ENCODE data around the gene PET100. TPM values are rescaled to one million over a fixed set of nuclear protein-coding genes. Genes with fewer than 3 reads are reported as not detected.

PET100 gene
- polyA plus RNA-seq, 2 of the 4 experiments (the other 2 are of a cell fraction) = 48.6 to 99.3 TPM

DNA sequence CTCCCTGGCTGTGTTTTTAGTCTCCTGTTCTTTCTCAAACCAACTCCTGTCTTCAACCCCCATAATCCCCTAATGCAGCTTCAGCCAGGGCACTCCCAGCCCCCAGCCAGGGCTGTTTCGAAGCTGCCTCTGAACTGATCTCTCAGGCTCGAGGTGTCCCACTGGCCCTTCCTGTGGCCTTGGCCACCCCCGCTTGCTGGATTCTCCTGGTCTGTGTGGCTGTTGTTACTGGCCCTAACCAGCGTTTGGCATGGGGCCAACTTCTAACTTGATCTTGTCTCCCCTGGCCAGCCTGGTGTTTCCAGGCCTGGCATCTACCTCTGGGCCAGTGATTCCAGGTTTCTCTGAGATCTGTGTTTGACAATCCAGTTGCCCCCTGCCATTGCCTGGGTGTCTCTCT, 11.2 kb upstream of the PET100 start:
- ChIA-PET POLR2A (no interaction called here), CTCF (interaction anchor here (1.5 kb wide), 1 partner anchor 50 kb away, joined by 3 read pairs; no protein-coding TSS in a partner anchor)
- 67% methylated on average over 4 of the region's 4 CpGs for WGBS (ENCODE audit: missing lambda C conversion rate)
- Histone ChIP-seq H3K4me2 (no peak overlapping the region), H3K27ac (no peak overlapping the region), H3K9me3 (no peaks in the 10 kb centered on the region), H3K4me3 (no peak overlapping the region), H3K4me1 (no peaks in the 10 kb centered on the region)
- FAIRE-seq (no peak), ATAC-seq (no peak; a peak in 2 of 6 replicates), DNase-seq (ENCODE audit: low read depth in 1 of 2, low spot score in 1 of 2) (peak in 1 of 2 experiments; percentile 21)
- TF ChIP-seq TFCP2L1 (CRISPR knock-in tag; IDR thresholded peaks at IDR 0.05) = no peak
- no peak for TF ChIP-seq CBX2 (IDR thresholded peaks at IDR 0.05; ENCODE audit: borderline replicate concordance, low read depth)
- TF ChIP-seq HOXB13 (CRISPR knock-in tag; IDR thresholded peaks at IDR 0.05; ENCODE audit: low read depth) = no peak
- TF ChIP-seq CEBPB (IDR thresholded peaks at IDR 0.05) = no peak
- TF ChIP-seq ZNF302 (CRISPR knock-in tag; IDR thresholded peaks at IDR 0.05) = no peak
- TF ChIP-seq NFE2L2 (conservative IDR thresholded peaks at IDR 0.05; ENCODE audit: low read length) = no peak
- TF ChIP-seq SREBF2 (IDR thresholded peaks at IDR 0.05) = no peak
- no peak for TF ChIP-seq HDAC2 (IDR thresholded peaks at IDR 0.05)
- TF ChIP-seq, protein P1, sequence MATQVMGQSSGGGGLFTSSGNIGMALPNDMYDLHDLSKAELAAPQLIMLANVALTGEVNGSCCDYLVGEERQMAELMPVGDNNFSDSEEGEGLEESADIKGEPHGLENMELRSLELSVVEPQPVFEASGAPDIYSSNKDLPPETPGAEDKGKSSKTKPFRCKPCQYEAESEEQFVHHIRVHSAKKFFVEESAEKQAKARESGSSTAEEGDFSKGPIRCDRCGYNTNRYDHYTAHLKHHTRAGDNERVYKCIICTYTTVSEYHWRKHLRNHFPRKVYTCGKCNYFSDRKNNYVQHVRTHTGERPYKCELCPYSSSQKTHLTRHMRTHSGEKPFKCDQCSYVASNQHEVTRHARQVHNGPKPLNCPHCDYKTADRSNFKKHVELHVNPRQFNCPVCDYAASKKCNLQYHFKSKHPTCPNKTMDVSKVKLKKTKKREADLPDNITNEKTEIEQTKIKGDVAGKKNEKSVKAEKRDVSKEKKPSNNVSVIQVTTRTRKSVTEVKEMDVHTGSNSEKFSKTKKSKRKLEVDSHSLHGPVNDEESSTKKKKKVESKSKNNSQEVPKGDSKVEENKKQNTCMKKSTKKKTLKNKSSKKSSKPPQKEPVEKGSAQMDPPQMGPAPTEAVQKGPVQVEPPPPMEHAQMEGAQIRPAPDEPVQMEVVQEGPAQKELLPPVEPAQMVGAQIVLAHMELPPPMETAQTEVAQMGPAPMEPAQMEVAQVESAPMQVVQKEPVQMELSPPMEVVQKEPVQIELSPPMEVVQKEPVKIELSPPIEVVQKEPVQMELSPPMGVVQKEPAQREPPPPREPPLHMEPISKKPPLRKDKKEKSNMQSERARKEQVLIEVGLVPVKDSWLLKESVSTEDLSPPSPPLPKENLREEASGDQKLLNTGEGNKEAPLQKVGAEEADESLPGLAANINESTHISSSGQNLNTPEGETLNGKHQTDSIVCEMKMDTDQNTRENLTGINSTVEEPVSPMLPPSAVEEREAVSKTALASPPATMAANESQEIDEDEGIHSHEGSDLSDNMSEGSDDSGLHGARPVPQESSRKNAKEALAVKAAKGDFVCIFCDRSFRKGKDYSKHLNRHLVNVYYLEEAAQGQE (IDR thresholded peaks at IDR 0.05) = no peak
- TF ChIP-seq EHF (CRISPR knock-in tag; IDR thresholded peaks at IDR 0.05) = no peak
- no peak for TF ChIP-seq MYC (IDR thresholded peaks at IDR 0.05; ENCODE audit: borderline replicate concordance, low read length)
- no peak for TF ChIP-seq JUNB (IDR thresholded peaks at IDR 0.05)

DNA sequence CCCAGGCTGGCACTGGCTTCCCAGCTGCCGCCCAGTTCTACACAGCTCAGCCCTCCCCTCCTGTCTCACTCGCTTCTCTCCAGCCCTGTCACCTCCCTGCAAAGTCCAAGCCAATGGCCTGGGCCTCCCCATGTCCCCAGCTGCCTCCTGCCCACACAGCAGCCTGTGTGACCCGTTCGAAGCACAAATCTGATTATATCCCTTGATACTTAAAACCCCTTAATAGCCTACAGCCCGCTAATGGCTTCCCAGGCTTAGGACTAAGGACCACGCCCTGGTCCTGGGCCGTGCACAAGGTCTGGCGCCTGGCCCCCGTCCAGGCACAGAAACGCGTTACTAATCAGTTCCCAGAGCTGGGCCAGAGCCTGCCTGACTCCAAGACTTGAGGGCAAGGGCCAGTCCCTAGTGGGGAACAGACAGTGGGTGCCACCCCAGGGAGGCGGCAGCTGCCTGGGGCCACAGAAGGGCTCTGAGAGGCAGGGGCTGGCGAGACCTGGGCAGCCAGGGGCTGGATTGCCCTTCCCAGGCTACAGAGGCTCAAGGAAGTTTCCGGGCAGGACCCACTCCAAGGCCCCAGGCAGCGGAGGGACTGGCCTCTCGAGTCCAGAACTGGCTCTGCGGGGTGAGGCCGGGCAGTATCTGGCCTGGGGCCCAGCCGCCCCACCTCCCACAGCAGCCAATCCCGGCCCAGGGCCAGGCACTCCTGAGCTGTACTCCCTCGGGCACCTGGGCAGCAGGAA, 10.7 kb upstream of the PET100 start:
- no peak; a peak in 1 of 6 replicates for ATAC-seq
- no peak for FAIRE-seq
- Histone ChIP-seq H3K4me2 (no peak overlapping the region), H3K27ac (no peak overlapping the region), H3K4me1 (no peaks in the 10 kb centered on the region), H3K4me3 (no peak overlapping the region), H3K9me3 (no peaks in the 10 kb centered on the region)
- ChIA-PET CTCF (interaction anchor here (1.5 kb wide), 1 partner anchor 51 kb away, joined by 3 read pairs; no protein-coding TSS in a partner anchor), POLR2A (interaction anchor here (1.0 kb wide), 1 partner anchor 11 kb away, joined by 3 read pairs; the partner anchor contains the start of genes PET100 and XAB2)
- TF ChIP-seq, protein P2, sequence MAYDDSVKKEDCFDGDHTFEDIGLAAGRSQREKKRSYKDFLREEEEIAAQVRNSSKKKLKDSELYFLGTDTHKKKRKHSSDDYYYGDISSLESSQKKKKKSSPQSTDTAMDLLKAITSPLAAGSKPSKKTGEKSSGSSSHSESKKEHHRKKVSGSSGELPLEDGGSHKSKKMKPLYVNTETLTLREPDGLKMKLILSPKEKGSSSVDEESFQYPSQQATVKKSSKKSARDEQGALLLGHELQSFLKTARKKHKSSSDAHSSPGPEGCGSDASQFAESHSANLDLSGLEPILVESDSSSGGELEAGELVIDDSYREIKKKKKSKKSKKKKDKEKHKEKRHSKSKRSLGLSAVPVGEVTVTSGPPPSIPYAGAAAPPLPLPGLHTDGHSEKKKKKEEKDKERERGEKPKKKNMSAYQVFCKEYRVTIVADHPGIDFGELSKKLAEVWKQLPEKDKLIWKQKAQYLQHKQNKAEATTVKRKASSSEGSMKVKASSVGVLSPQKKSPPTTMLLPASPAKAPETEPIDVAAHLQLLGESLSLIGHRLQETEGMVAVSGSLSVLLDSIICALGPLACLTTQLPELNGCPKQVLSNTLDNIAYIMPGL (CRISPR knock-in tag; IDR thresholded peaks at IDR 0.05; ENCODE audit: borderline replicate concordance) = no peak
- no peak for DNase-seq (ENCODE audit: low read depth in 1 of 2, low spot score in 1 of 2)
- WGBS (ENCODE audit: missing lambda C conversion rate) = 92% methylated on average over 13 of the region's 21 CpGs

DNA sequence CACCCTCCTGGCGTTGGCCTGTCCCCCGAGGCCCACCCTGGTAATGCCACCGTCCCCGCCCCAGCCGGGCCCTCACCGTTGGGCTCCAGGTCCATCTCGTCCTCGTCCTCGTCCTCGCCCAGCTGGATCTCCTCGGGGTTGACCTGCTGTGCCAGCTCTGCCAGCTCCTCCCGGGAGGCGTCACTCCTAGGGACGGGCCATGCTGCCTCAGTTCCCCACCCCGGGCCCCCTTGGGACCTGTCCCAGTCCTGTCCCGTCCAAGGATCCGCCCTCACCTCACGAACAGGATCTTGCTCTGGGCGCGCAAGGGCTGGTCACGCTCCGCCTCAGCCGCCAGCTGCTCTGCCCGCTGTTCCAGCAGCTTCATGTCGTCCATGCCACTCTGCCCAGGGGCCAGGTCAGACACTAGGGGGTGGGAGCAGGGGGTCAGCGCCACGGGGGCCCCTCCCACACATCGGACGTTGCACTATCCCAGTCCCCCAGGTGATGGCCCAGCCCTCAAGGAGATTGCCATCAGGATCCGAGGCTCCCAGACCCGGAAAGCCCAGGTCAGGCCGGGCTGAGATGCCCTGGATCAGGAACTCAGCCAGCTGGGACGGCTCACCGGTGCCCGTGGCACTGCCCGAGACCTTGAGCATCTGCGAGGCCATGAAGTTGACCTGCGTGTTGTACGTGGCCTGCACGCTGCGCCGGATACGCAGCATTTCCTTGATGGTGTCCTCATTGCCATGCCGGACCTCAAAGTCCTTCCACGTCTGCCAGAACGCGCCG, 9.7 kb upstream of the PET100 start:
- no peak overlapping the region for H3K4me2 ChIP-seq
- ATAC-seq (no peak), DNase-seq (ENCODE audit: low read depth in 1 of 2, low spot score in 1 of 2) (no peak), FAIRE-seq (no peak)
- no peaks in the 10 kb centered on the region for H3K9me3 ChIP-seq
- H3K4me1 ChIP-seq = no peaks in the 10 kb centered on the region
- WGBS (ENCODE audit: missing lambda C conversion rate) = 88% methylated on average over 22 of the region's 48 CpGs
- CTCF ChIA-PET = interaction anchor here (0.8 kb wide), 1 partner anchor 180 kb away, joined by 3 read pairs; no protein-coding TSS in a partner anchor
- H3K27ac ChIP-seq = no peak overlapping the region
- POLR2A ChIA-PET = interaction anchor here (1.0 kb wide), 1 partner anchor 10 kb away, joined by 3 read pairs; the partner anchor contains the start of genes PET100 and XAB2
- no peak for TF ChIP-seq EHMT2 (IDR thresholded peaks at IDR 0.05; ENCODE audit: low read depth)
- no peak for TF ChIP-seq KDM1A (IDR thresholded peaks at IDR 0.05; ENCODE audit: low read depth)
- TF ChIP-seq CHD4 (IDR thresholded peaks at IDR 0.05; ENCODE audit: borderline replicate concordance) = no peak
- TF ChIP-seq, protein P3, sequence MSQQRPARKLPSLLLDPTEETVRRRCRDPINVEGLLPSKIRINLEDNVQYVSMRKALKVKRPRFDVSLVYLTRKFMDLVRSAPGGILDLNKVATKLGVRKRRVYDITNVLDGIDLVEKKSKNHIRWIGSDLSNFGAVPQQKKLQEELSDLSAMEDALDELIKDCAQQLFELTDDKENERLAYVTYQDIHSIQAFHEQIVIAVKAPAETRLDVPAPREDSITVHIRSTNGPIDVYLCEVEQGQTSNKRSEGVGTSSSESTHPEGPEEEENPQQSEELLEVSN (IDR thresholded peaks at IDR 0.05; ENCODE audit: borderline replicate concordance, low read depth) = no peak
- no peak for TF ChIP-seq HDAC2 (IDR thresholded peaks at IDR 0.05)
- TF ChIP-seq, protein P4, sequence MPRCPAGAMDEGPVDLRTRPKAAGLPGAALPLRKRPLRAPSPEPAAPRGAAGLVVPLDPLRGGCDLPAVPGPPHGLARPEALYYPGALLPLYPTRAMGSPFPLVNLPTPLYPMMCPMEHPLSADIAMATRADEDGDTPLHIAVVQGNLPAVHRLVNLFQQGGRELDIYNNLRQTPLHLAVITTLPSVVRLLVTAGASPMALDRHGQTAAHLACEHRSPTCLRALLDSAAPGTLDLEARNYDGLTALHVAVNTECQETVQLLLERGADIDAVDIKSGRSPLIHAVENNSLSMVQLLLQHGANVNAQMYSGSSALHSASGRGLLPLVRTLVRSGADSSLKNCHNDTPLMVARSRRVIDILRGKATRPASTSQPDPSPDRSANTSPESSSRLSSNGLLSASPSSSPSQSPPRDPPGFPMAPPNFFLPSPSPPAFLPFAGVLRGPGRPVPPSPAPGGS (IDR thresholded peaks at IDR 0.05) = no peak
- no peak for TF ChIP-seq EHF (CRISPR knock-in tag; IDR thresholded peaks at IDR 0.05)
- TF ChIP-seq HOXB5 (CRISPR knock-in tag; IDR thresholded peaks at IDR 0.05) = no peak
- TF ChIP-seq RARB (CRISPR knock-in tag; IDR thresholded peaks at IDR 0.05) = no peak
- no peak overlapping the region for H3K4me3 ChIP-seq

Data from A549 (cell line).